GM19099 (cell line): ENCODE measurements around the gene PRKG1.

Source experiments
- POLR2A ChIP-seq: IDR thresholded peaks from 3 replicates; pipeline ENCODE4 v1.6.1; 2011; ENCODE audit warnings: low read depth; ENCODE audit not compliant: insufficient read length; ENCODE audit errors: extremely low read depth

The PRKG1 gene

DNA sequence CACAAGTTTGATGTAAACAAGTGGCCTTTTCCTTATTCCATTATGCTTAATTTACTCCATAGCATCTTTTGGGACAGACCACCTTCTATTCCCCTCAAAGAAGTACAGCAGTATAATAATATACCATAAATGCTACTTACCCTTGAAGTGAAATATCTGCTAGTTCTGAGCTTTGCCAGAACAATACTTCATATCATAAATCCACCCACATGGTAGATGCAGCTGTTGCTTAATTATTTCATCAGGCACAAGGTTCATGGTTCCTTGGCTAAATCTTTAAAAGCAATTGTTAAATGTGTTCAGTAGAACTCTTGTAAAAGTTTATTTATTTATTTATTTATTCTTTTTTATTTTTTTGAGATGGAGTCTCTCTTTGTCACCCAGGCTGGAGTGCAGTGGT is 592.2 kb downstream of the PRKG1 start:
- no peak for TF ChIP-seq POLR2A

DNA sequence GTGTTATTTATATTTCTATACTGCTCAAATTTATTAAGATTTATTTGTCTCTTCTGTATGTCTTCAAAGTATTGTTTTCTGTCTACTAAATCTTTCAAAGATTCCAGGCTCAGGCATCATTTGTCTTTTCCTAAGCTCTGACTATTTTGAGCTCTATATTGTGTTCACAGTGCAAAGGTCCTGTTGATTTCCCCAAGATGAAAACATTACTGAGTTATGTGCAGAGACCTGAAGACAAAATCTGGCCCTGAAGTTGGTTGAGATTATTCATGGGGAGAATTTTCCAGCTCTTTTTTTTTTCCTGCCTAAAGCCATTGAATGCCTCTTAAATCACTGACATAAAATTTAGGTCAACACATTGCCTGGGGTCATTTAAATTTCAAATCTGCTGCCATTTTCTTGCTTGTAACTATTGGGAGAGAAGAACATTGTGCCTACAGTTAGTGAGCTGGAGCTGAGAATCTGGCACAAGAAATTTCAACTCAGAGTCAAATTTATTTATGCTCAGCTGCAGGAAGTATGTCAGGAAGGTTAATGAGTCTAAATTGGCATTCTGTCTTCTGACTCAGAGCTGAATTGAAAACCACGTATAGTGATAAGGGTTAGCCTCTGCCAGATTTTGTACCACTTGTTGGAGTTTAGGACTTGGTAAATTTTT is 593.5 kb downstream of the PRKG1 start:
- TF ChIP-seq POLR2A, result no peak

DNA sequence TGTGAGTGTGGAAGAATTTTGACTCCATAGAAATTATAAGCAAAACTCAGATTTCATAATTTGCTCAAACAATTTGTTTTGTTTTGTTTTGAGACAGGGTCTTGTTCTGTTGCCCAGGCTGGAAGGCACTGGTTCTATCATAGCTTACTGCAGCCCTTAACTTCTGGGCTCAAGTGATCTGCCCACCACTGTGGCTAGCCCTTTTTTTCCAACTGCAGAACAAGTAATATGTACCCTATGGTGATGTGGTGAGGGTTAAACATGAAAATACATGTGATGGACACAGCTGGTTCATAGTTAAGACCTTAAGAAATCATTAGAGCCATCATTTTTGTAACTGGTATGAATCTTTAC is 594.0 kb downstream of the PRKG1 start:
- no peak for TF ChIP-seq POLR2A

DNA sequence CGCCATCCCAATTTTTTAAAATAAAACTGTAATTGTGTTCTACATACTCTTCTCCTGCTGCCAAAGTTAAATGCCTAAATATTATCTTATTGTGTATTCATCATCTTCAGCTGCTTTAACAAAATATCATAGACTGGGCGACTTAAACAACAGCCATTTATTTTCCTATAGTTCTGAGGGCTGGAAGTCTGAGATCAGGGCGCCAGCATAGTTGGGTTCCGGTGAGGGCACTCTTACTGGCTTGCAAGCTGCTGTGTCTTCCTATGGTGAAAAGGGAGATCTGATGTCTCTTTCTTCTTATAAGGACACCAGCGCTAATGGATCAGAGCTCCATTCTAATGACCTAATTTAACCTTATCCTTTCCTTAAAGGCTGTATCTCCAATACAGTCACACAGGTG is 594.8 kb downstream of the PRKG1 start:
- TF ChIP-seq POLR2A, result no peak

DNA sequence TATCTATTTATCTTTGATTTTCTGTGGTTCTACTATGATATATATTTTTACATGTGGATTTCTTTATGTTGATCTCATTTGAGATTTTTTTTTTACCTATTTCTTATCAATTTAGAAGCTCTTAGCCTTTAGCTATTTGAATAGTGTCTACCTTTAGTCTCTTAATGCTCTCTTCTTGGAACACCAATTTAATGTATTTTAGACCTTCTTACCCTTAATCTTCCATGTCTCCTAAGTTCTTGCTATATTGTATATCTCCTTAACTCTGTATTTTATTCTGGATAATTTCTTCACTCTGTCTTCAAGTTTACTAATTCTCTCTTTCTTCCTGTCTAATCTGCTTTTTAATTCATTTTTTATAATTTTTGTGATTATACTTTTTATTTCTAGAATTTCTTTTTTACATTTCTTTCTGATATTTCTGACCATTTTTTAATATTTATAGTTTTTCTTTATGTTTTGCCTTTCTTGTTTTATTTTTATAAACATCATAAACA is 597.8 kb downstream of the PRKG1 start:
- TF ChIP-seq POLR2A, result no peak

DNA sequence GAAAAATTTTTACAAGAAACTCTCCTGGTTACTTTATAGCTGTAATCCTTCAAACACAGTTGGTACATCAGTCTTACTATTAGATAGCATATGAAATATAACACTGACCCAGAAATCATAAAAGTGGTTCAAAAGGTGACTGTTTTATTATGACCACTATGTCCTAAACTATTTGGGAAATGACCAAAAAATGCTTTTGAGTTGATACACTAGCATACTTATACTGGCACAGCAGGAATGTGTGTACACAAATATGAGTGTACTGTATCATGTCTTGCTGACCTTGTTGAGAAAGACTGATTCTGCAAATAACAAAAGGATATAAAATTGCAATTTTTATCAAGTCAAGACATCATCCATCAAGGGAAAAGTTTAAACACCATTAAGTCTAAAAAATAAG is 600.8 kb downstream of the PRKG1 start:
- TF ChIP-seq POLR2A, result no peak

DNA sequence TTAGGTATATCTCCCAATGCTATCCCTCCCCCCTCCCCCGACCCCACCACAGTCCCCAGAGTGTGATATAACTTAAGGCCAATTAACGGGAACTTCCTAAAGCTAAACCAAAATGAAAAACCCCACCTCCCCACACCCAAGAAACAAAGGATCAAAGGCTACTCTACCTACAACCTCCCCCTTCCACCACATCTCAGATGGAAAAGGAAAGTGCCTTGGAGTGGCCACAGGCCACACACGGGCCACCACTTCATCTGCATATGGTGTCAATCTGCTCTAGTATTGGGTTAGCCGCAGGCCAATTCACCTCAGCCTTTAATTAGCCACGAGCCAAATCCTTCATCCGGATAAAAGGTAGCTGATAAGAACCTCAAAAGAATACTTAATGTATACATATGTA is 605.6 kb downstream of the PRKG1 start:
- TF ChIP-seq POLR2A, result no peak

DNA sequence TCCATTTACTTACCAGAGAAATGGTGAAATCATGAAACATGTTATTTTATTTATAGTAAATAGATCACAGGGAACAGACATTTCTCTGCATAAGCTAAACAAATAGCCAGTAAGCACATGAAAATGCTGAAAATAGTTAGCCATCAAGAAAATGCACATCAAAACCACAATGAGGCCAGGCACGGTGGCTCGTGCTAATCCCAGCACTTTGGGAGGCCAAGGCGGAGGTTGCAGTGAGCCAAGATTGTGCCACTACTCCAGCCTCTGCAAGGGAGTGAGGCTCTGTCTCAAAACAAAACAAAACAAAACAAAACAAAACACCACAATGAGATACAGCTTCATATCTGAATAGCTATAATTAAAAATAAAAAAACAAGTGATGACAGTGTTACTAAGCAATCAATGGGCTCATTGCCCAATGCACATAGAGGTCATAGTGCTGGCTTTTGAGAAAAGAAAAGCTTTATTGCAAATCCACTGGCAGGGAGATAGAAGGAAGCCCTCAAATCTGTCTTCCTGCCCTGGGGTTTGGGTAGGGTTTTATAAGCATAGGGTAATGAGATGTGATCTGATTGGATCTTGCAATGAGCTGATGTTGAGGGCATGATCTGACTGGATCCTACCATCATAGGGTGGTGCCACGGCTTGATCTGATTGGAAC is 608.9 kb downstream of the PRKG1 start:
- no peak for TF ChIP-seq POLR2A

DNA sequence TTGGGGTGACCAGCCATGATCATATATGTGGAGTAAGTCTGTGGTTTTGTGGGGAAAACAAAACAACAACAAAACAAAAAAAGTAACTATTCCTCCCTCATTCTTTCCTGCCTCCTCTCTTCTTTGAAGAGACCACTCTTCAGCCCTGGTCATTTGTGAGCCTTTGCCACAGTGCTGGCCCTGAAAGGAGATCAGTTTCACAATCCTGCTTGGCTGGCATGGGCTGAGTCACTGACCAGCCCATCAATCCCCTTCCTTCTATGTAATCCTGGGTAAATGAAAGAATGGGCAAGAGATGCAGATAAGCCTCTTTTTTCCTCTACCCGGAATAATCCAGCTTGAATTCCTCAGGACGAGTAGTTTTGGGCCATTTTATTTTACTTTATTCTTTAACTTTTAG is 611.5 kb downstream of the PRKG1 start:
- no peak for TF ChIP-seq POLR2A

DNA sequence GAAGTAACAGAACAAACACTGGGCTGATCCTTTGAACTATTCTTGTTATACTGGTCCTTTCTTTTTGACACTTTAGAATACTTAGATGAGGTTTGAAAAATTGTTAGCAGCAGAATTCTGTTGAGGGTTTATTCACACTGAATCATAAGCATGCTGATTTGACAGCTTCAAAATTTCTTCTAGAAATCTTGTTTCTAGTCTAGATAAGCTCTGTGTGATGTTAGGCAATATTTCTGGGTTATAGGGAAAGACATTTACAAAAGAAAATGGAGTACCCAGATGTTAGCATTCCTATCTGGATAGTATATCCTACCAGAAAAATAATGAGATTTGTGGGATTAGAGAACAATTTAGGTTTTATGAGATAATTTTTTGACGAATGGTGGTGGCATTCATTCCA is 613.0 kb downstream of the PRKG1 start:
- no peak for TF ChIP-seq POLR2A

DNA sequence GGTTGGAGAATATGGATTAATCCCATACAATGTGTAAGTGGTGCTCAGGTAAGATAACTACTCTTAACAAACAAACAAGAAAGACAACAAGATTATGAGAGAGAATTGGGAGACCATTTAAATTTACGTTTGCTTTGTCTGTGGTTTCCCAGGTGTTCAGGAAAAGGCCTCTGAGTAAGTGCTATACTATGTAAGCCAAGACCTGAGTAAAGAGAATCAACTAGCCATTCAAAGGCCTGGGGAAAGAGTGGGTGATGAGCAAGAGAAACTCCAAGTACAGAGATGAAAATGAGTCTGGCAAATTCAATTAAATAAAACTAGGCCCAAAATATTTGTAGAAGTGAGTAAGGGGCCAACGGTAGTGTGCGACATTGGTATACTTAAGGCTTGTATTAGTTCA is 615.2 kb downstream of the PRKG1 start:
- no peak for TF ChIP-seq POLR2A

DNA sequence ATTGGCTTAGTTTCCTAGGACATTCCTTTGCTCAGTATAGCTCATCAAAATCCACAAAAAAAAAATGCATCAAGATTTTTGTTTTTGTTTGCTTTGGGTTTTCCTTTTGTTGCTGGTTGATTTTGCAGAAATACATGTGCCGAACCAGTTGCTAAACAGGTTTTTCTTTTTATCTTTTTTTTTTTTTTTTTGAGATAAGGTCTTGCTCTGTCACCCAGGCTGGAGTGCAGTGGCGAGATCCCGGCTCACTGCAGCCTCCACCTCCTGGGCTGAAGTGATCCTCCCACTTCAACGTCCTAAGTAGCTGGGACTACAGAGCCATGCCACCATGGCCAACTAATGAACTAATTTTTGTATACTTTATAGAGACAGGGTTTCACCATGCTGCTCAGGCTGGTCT is 616.8 kb downstream of the PRKG1 start:
- TF ChIP-seq POLR2A, result no peak

DNA sequence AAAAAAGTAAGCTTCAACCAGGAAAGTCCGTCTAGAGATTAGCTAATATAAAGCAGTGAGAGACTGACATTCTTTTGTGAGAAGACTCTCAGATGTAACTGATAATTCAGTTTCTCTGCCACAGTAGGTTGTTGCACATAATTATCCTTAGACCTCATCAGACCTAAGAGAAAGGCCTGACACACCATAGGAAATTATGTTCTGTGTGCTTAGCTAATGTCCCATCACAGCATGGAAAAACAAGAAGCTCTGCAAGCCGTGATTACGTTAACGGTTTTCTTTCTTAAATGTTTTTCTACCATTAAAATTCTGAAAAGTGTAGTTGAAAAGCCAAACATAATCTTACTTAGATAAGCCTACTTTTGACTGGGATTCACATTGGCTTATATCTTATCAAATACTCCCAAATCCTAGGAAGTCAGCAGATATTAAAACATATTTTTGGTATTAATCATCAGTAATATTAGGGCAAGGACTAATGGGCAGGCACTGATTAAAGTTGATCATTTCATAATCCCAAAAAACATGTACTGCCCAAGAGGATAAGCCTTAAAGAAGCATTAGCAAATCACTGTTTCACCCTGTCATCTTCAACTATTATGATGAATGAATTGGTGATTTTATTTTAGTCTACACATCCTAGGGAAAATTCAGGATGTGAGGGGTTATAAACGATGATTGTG is 619.9 kb downstream of the PRKG1 start:
- TF ChIP-seq POLR2A, result no peak

DNA sequence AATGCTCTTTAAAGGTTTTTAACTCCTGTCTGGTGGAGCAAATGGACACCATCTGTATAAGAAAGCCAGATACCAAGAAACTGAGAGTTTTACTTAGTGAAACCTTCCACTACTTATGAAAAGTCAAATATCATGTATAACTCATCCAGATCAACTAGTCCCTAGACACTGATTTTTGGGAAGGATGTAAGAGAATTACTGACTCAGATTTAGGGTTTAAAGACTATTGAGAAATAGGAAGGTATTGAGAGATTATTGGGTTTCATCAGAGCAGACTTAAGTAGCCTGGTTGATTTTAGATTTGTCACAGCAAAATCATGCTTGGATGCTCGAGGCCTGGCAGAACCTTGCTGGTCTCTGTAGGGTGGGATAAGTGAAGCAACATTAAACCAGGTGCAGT is 622.0 kb downstream of the PRKG1 start:
- no peak for TF ChIP-seq POLR2A

DNA sequence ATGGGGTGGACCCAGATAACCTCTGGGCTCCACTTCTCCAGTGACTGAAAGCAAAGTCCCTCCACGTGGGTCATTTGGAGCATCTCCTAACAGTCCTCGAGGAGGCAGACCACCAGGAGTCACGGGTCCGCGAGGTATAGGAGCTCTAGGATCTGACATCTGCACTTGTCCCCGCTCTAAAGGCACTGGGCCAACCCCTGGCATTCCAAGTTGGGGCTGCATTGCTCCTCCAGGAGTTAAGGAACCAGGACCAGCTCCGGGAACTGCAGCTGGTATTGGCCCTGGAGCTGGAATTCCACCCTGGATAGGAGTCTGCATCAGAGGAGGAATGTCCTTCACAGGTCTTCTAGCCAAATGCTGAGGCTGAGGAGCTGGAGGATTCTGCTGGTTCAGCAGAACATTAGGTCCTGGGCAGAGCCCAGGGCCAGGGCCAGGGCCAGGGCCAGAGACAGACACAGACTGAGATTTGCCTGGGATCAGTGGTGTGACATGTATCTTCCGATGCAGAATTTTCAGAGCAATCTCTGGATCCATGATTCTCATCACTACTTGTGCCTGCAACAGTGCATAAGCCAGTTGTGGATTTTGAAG is 624.3 kb downstream of the PRKG1 start:
- no peak for TF ChIP-seq POLR2A

DNA sequence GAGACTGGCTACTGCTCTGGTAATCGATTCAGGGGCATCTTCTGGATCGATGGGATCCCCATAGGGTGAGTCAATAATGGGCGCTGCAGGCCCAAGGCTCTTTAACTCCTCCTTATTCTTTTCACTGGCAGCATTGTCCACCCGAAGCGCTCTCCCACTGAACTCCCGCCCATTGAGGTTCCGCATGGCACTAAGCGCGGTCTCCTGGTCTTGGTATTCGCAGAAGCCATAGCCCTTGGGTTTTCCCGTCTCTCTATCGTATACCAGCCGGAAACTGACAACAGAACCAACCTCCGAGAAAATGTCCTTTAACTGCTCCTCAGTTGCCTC is 624.8 kb downstream of the PRKG1 start:
- no peak for TF ChIP-seq POLR2A
